Activated naive CD4-positive, alpha-beta T cell treated with Interleukin-2 at 50 U/mL for 16 hours (primary cell): Measurements from ENCODE around the gene BMP6.
"Not testable (repeated sequence)": the region's sequence is repeated elsewhere in the genome, so short reads cannot be mapped to it uniquely, and the experiment has no call there.

Experiments used
- DNase-seq: peaks from one replicate; pipeline ENCODE4 v3.0.0-alpha.2; 2020

Gene BMP6

DNA sequence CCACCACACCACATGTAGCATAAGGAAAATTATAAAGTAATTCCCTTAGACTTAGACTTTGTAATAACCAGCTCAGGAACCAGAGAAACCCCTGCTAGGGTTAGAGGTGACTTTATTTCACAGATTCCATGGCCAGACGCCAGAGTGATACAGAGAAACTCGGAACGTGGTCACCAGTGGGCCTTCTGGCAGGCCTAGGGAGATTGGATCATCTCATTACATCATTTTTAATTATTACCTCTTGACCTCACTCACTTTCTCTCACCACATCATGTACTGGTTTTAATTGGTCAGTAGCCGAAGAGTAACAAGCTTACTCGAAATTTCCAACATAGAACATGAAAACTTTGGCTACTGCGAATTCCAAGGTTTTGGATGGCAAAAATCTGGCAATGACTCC is 72.9 kb downstream of the BMP6 start:
- DNase-seq, result no peak

DNA sequence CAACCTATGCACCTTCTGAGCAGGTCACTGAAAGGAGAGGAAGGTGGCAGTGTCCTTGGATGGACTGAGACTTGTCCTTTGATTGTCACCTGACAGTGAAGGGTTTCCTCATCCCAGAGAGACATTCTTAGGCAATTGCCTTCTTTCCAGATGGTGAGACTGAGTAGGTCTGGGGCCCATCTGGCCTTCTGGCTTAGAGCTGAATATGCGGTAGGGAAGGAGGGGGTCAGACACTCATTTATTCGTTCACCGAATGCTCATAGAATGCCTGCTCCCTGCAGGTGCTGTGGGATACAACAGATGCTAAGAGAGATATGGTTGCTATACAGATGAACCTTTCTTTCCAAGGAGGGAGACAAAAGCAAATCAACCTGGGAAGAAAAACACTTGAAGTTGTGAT is 76.8 kb downstream of the BMP6 start:
- DNase-seq, result no peak

DNA sequence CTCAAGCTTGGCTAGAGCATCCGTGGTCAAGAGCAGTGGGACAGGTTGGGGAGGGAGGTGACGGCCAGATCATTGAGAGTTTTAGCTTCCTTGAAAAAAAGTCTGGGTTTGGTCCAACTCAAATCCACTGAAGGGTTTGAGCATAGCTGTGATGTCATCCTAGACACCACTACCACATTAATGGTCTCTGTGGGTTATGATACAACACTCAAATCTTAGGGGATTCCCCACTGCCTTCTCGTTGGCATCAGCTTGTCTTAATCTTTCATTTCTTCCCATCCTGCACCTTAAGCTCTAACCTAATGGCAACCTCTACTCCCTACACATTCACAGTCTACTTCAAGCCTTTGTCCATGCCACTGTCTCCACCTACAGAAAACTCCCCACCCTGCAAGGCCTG is 77.3 kb downstream of the BMP6 start:
- DNase-seq, result no peak

DNA sequence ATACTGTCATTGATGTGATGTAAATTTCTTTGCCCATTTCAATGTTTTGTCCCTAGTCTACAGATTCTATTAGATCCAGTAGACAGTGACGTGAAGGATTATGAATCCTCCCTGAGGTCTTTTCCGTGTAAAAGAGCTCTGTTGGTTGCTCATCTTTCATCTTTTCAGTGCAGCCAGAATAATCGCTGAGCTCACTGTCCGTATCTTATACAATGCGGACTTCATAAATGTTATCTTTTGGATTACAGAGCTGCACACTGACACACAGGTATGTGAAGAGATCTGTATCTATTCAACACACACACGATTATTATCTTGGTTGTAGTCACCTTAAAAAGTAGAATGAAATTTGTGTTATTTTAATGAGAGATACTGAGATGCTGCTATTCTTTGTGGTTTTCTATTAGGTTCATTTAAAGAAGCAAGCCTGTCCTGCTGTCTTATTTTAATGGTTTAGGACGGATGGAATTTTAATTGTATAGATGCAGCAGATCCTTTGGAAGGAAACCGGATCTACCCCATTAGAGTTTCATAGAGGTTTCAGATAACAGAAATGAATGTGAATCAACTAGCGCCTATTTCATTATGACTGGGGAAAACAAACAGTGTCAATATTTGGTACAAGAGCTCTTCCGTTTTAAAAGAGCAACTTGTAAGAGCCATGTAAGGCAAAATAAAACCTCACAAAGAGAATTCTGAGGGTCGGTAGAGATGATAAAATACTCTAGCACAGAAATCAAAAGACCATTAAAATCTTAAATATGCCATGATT is 79.4 kb downstream of the BMP6 start:
- DNase-seq, result no peak

DNA sequence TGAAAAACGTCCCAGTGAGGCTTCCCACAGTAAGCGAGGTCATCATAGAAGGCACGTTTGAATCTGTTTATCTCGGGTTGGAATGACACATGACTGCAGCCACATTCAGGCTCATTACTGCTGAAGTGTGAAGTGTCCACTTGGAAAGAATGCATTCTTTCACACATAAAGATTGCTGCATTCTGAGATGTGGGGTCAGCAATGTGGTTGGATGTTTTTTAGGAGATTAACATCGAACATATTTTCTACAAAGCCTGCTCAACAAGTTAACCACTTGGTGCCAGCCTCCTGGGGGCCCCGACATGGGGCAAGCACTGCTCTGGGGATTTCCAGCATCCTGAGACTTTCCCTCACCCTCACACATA is 79.9 kb downstream of the BMP6 start:
- DNase-seq, result no peak

DNA sequence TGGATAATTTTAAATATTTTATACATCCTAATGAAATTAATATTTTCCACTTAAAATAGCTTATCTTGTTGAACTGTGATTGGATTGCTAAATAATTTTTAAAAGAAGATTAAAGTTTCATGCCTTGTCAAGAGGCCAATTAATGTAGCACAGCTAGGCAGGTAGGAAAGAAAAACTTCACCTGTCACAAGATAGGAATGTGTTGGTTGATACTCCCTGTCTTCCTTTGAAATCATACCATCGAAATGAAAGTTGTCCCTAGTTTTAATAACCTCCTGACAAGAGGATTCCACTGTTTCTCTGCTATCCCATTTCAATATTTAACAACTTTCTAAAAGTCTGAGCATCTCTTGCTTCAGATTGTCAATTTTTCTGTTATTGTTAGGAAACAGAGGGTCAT is 80.8 kb downstream of the BMP6 start:
- no peak for DNase-seq

DNA sequence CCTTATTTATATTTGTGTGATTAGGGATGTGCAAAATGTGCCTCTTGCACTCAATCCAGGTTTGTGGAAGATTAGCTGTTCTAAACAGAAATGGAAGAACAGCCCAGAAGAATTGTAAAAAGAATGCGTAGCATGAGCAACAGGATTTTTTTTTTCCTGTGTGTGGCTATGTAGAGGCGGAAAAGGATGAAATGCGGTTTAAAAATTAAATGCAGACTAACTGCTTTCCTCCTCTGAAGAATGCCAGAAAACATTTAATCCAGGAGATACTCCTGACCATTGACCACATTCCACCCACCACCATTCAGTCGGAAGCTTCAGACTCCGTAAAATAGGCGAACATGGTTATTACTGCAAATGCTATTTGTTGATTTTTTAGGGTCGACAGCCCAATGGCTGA is 83.4 kb downstream of the BMP6 start:
- DNase-seq, result no peak

DNA sequence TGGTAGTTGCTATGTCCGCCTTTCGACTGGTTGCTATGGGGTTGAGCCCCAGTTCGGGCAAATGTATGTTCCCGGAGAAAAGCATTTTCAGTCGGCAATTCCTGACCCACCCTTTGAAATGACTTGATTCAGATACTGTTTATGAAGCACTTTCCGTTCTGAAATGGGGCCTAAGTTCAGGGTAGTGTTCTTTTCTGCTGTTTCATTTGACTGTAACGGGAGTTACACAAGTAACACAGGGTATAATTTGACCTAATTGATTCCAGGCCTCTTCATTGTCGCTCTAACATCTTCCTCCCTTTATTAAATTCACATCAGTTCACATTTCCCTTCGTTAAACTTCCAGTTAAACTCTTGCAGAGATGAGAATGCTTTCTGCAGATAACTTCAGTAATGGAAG is 85.5 kb downstream of the BMP6 start:
- DNase-seq, result no peak

DNA sequence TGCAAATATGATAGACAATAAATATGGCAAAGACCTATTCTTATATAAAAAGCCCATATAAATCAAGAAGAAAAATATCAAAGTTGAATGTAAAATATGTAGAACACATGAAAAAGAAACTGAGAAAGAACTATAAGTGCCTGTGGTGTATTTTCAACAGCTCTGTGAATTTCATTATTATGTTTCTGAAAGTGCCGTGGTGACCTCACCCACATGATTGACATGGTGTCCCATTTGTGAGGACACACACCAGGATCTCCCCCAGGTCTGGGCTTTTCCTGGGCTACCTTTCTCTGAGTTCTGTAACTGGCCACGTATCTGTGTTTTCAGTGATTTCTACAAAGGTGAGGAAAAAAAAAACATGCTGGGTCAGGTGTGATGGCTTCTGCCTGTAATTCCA is 86.7 kb downstream of the BMP6 start:
- DNase-seq, result no peak

DNA sequence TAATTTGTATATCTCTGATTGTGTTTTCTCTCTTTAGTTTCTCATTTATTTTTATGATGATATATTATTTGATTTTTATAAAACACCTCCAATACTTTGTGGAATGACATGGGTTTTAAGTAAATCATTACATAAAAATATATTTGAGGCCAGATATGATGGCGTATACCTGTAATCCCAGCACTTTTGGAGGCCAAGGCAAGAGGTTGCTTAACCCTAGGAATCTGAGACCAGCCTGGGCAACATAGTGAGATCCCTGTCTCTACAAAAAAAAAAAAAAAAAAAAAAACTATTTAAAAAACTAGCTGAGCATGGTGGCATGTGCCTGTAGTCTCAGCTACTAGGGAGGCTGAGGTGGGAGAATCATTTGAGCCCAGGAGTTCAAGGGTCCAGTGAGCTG is 87.3 kb downstream of the BMP6 start:
- no peak for DNase-seq

DNA sequence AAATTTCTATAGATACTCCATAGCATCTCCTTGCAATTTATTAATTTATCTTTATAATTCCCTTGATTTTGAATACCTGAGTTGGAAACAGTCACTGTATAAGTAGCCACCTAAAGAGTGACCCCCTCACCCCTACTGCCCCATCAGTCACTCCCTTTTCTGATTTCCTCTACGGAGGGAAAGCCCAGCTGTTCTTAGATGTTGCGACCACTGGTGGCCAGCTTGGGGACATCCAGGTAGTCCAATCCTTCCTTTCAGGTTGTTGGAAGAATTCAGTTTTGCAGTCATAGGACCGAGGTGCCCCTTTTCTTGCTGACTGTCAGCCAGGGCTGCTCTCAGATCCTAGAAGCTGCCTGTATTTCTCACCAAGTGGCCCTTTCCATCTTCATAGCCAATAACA is 87.8 kb downstream of the BMP6 start:
- DNase-seq, result no peak

DNA sequence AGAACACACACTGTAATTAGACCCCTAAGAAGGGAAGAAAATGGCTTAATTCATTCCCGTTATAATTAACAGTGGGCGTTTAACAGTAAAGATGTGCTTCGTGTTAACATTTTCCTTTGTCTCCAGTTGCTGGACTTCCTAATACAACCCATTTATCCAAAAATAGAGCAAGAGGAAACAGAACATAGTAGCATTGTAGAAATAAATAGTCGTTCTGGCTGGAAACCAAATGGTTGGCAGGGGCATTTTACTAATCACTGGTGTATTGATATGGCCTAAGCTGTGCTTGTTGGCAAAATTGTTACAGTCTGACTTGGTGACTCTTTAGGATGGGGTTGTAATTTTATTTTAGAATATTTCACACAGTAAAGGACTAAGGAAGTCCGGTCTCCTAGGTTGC is 89.8 kb downstream of the BMP6 start:
- no peak for DNase-seq

DNA sequence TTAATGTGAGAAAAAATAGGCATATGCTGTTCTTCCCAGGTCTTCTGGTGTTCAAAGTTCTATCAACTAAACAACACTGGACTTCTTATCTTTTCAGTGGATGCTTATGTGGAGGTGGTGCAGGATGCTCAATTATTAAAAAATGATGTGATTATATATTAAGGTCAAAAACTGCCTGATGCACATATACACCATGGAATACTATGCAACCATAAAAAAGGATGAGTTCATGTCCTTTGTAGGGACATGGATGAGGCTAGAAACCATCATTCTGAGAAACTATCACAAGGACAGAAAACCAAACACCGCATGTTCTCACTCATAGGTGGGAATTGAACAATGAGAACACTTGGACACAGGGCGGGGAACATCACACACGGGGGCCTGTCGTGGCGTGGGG is 91.3 kb downstream of the BMP6 start:
- DNase-seq, result not testable (repeated sequence)

DNA sequence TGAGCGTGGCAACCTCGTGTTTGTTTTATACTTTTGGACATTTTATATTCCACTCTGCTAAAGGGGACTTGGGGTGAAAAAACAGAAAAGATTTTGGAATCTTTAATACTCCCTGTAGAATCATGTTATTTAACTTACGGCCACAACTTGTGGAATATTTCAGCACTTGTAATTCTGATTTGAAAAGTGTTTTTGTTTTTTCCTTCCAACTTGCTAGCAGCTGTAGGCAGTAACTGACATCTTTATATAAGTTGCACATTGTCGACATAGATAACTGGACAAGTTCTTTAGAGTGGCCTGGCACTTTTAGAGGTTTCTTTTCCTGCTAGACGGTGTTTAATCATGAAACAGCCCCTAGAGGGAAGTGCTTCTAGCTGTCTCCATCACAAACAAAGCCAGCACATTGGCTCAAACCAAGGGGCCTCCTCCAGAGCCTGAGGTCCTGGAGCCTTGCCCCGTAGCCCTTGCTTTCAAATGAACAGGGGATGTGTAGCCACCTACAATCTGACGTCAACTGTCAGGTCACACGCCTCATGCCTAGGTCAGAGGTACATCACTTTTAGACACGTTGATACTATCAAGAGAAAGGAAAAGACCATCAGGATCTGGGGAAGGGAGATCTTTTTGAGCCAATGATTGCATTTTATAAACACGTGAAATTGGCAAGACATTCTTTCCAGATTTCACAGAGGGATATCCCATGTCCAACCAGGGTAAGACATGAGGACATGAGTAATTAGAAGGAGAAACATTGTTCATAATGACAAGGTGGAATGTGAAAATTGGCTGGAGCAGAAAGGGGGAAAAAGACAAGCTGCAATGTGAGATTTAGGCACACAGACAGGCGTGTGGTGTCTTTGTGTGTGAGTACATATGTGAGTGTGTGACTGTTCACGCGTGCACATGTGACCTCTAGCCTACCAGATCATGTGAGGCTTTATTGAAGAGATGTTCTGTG is 92.6 kb downstream of the BMP6 start:
- no peak for DNase-seq

DNA sequence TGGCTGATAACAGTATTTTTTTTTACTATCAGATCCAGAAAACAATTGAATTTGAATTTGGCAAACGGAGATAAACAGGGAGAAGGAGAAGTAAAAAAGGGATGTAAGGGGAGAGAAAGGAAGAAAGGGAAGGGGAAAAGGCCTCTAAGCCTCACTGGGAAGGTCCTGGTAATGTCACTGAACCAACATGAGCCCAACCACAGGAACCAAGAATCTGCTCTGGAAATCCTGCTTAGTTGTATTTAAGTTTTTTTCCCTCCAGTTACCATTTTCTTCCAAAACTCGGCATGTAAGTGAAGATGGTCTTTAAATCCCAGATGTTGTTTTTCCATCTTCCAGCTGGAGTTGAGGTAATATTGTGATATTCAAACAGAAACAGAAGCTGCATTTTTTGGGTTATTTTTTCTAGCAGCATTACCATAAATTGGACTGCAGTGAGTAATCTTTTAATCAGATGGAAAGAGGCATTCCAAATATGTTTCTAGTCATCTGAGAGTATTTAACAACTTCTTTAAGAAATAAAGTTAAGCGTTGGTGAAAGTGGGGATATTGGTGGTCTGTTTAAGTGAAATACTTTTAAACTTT is 93.6 kb downstream of the BMP6 start:
- no peak for DNase-seq

DNA sequence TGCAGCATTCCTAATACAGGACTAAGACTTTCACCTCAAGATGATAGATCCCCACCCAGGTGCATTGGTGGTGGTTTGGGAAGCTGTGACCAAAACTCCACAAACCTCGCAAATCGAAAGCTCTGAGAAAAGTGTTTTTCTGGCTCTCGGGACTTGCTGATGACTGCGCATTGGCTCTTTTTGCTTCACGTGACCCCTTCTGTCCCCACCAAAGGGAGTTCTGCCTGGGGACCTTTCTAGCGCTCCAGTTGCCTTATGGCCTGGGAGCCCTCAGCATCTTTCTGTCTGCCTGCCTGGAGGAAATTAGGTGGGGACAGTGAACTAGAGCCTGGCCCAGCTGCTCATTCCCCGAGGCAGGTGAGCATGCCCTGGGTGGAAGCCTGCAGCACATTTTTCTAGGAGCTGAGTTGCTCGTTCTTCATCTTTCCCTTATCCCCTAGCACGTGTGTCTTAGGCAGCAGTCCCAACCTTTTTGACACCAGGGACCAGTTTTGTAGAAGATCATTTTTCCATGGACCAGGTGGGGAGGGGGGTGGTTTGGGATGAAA is 94.5 kb downstream of the BMP6 start:
- no peak for DNase-seq

DNA sequence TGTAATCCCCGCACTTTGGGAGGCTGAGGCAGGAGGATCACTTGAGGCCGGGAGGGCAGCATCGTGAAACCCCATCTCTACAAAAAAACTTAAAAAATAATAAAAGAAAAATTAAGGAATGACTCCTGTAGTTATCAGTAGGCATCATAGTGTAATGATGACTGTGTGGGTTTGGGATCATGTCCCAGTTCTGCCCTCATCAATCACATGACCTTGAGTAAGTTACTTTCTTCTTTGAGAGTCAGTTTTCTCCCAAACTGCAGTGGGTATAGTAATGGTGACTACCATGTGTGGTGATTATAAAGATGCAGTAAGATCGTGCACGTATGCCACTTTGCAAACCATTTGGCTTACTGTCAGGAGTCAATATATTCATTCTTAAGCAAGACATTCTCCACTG is 95.5 kb downstream of the BMP6 start:
- no peak for DNase-seq

DNA sequence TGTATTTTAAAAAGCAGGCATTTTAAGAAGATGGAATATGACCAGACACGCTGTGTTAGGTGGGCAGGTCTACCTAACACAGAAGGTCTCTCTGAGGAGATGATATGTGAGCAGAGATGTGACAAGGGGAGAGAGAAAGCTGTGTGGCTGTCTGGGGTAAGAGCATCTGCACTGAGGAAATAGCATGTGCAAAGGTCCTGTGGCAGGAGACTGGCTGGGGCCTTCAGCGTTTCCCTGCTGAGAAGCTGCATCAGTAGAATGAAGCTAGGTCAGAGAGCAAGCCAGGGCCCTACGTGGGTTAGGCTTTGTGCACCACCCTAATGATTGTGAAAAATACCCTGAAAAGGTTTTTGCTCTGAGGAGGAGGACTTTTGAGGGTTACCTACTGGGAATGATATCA is 97.7 kb downstream of the BMP6 start:
- no peak for DNase-seq

DNA sequence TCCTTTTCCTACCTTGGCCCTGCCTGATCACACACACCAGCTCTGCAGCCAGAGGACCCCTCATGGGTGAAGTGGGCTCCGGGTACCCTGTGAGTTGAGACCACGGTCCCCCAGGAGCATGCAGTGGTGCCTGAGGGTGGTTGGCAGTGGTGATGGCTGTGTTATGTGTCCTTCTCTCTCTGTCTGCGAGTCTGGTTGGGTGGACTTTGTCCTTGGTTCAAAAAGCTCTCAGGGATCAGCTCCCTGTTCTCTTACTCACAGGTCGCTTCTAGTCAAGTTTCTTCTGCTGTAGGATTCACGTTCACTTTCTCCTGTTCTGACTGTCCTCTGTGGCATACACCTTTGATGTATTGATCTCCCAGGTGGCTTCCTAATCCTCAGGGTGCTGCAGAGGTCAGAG is 100.1 kb downstream of the BMP6 start:
- no peak for DNase-seq

DNA sequence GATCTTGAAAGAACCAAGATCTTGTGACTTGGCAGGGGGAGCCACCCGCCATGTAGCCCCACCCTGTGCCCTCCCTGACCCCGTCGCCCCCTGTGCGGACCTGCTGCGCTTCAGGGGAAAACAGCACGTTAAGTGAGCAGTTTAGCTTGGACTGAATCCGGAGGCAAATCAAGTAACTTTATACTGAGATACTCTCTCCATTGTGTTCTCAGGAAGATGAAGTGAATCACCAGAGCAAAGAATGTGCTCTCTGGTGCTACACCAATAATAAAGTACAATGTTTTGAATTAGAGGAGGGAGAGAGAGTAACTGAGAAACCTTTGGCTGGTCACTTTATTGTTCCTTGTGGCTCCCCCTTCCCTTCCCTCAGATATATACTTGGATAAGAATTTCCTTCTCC is 101.2 kb downstream of the BMP6 start:
- DNase-seq, result no peak

DNA sequence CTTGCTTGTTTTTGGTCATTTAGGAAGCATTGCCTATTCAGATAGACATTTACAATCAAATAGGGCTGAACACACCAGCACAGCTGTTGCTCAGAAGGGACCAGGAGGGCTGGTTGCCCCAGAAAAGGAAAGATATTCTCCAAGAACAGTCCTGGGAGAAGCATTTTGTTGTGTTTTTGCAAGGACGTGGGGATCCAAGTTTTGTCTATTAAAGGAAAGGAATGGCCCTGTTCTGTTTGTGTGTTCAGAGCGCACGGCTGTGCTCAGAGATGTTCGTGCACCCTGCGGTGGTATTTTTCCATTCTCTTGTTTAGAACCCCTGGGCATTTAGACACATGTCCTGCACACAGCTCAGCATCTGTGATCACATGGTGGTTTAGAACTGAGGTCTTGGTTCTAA is 102.2 kb downstream of the BMP6 start:
- DNase-seq, result no peak

DNA sequence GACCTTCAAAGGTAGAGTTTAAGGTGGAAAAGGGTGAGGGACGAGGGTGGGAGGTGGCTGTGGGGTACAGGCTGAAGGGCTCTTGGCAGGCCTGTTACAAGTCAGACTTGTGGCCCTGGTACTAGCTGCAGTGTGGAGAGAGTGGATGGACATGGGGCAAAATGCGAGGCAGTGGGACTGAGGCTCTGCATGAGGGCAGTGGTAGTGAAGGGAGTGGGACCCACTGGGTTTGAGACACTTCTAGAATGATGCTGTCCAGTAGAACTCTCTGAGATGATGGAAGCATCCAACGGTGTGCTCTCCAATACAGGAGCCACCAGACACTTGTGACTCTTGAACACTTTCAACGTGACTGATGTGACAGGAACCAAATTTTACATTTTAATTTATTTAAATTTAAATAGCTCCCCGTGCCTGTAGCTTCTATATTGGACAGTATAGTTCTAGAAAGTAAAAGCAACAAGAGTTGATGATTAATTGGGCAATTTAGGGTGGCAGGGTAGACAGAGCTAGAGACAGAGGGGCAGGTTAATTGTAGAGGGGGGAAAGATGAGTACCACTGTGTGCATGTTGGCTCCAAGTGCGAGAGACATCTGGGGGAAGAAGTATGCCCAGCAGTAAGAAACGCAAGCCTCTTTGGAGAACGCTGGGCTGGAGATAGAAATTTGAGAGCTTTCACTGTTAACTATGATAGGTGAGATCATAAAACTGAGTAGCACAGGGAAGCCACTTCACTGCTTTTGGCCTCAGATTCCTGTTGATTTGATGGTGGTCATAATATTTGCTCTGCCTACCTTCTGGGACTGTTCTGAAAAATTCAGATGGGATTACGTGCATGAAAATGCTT is 107.2 kb downstream of the BMP6 start:
- DNase-seq, result no peak

DNA sequence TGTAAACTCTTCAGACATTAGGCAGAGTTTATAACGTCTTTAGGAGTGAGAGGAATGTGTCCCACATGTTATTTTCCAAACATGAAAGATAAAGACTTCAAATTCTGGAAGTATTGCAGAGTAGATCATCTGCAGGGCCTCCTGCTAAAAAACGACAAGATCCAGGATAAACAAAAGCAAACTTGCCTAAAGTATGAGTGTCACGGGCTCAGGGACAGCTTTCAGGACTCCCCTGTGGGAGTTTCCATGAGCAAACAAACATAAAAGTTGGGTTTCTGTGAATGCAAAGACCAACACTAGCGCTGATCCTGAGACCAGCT is 107.8 kb downstream of the BMP6 start:
- no peak for DNase-seq
